Gastroesophageal sphincter (tissue), 4 donors: ENCODE measurements around the gene AREL1. TPM values are rescaled to one million over a fixed set of nuclear protein-coding genes. Genes with fewer than 3 reads are reported as not detected.

Source experiments
- ATAC-seq: fragments of 150-250 bp; one replicate; pipeline ENCODE4 v1.9.1; 2016; ENCODE audit warnings: mild to moderate bottlenecking, moderate library complexity
- H3K27ac ChIP-seq, 4 donors: fragments of 200-600 bp; sonication (generic) in 3 of 4; 1 replicate in 3 of 4; 2 replicates in 1 of 4; pipeline ENCODE4 v1.5.1; 2016 to 2019
- H3K27me3 ChIP-seq: fragments of 200-600 bp; sonication (generic); one replicate; pipeline ENCODE4 v1.5.1; 2019
- H3K36me3 ChIP-seq, 2 donors: fragments of 200-600 bp; sonication (generic); one replicate each; pipeline ENCODE4 v1.5.1; 2019; ENCODE audit warnings: control low read depth in 1 of 2
- H3K4me1 ChIP-seq, 3 donors: fragments of 200-600 bp; sonication (generic); 1 replicate in 2 of 3; 2 replicates in 1 of 3; pipeline ENCODE4 v1.5.1; 2016 to 2019; ENCODE audit warnings: control low read depth in 2 of 3
- H3K4me3 ChIP-seq, 2 donors: fragments of 200-600 bp; sonication (generic); one replicate each; pipeline ENCODE4 v1.5.1; 2019; ENCODE audit warnings: mild to moderate bottlenecking in 1 of 2, moderate library complexity in 1 of 2
- H3K9me3 ChIP-seq, 3 donors: fragments of 200-600 bp; sonication (generic); one replicate each; pipeline ENCODE4 v1.5.1; 2017 to 2019; ENCODE audit warnings: control low read depth in 2 of 3
- EP300 ChIP-seq: sonication (generic); formaldehyde crosslinking; IDR thresholded peaks from one replicate; pipeline ENCODE4 v1.6.1; 2017; ENCODE audit warnings: antibody characterized with exemption, mild to moderate bottlenecking
- POLR2A ChIP-seq, 2 donors: fragments of 450-650 bp; IDR thresholded peaks; one replicate each; pipeline ENCODE4 v1.6.1; 2017; ENCODE audit warnings: antibody characterized with exemption in 2 of 2, mild to moderate bottlenecking in 2 of 2, moderate library complexity in 1 of 2
- POLR2AphosphoS5 ChIP-seq: sonication (generic); formaldehyde crosslinking; IDR thresholded peaks from one replicate; pipeline ENCODE4 v1.6.1; 2017; ENCODE audit warnings: antibody characterized with exemption
- WGBS, 2 donors: methylation state at CpG; one replicate each; pipeline ENCODE4 v1.1.5; 2018; ENCODE audit warnings: low coverage in 1 of 2; 5-methylcytosine and 5-hydroxymethylcytosine counted together
- total RNA-seq, 4 donors: library from RNA; depleted of rRNA; stranded (reverse); fragments of >200 nt; gene quantifications; one replicate each; pipeline ENCODE4 v1.1.0, GENCODE V29; 2016
- TF ChIP-seq, protein P1 (sequence below), 4 experiments: fragments of 200-600 bp in 2 of 4; fragments of 450-650 bp in 2 of 4; sonication (generic) in 1 of 4; IDR thresholded peaks; one replicate each; pipeline ENCODE4 v1.5.1; 2017 to 2019; ENCODE audit warnings: antibody characterized with exemption in 4 of 4, mild to moderate bottlenecking in 2 of 4, moderate library complexity in 2 of 4

AREL1 gene
- total RNA-seq, 4 donors from 2014 or later: 14.3 to 39.9 (median 19.9) TPM

GRCh38 chr14:74630881-74631690 is 81.8 kb downstream of the AREL1 start:
- no peaks in the 10 kb centered on the region for H3K36me3 ChIP-seq
- H3K27ac ChIP-seq: no peak overlapping the region
- WGBS, 2 donors: 66 to 75% methylated on average over 6 to 11 of the region's 15 CpGs
- peak; percentile 51 for ATAC-seq
- H3K4me3 ChIP-seq: no peak overlapping the region
- H3K9me3 ChIP-seq: no peaks in the 10 kb centered on the region
- no peaks in the 10 kb centered on the region for H3K27me3 ChIP-seq
- H3K4me1 ChIP-seq: no peaks in the 10 kb centered on the region
- no peak for TF ChIP-seq EP300

DNA sequence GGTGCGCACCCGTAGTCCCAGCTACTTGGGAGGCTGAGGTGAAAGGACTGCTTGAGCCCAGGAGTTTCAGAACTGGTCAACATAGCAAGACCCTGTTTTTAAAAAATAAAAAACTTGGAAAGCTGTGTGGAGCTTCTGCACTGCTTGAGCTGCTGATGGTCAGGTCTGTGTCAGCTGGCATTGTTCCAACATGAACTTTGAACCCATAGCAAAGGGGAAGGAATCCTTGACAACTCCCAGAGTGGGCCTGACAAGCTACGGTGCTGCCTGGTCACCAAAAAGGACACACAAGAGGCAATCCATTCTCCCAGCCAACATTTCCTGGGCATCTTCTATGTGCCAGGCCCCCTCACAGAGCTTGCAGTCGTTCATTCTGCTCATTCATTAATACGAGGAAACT is 84.5 kb downstream of the AREL1 start:
- TF ChIP-seq EP300 (no peak), POLR2A (IDR thresholded peaks at IDR 0.05) (no peak), POLR2AphosphoS5 (no peak)
- TF ChIP-seq, protein P1, sequence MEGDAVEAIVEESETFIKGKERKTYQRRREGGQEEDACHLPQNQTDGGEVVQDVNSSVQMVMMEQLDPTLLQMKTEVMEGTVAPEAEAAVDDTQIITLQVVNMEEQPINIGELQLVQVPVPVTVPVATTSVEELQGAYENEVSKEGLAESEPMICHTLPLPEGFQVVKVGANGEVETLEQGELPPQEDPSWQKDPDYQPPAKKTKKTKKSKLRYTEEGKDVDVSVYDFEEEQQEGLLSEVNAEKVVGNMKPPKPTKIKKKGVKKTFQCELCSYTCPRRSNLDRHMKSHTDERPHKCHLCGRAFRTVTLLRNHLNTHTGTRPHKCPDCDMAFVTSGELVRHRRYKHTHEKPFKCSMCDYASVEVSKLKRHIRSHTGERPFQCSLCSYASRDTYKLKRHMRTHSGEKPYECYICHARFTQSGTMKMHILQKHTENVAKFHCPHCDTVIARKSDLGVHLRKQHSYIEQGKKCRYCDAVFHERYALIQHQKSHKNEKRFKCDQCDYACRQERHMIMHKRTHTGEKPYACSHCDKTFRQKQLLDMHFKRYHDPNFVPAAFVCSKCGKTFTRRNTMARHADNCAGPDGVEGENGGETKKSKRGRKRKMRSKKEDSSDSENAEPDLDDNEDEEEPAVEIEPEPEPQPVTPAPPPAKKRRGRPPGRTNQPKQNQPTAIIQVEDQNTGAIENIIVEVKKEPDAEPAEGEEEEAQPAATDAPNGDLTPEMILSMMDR (IDR thresholded peaks at IDR 0.05): no peak
- WGBS, 2 donors: 70 to 83% methylated on average over 2 to 5 of the region's 5 CpGs
- ATAC-seq: no peak
- H3K36me3 ChIP-seq: no peaks in the 10 kb centered on the region
- H3K27me3 ChIP-seq: no peaks in the 10 kb centered on the region
- H3K9me3 ChIP-seq: no peaks in the 10 kb centered on the region
- H3K27ac ChIP-seq: no peak overlapping the region
- H3K4me3 ChIP-seq: no peak overlapping the region
- H3K4me1 ChIP-seq: no peaks in the 10 kb centered on the region

DNA sequence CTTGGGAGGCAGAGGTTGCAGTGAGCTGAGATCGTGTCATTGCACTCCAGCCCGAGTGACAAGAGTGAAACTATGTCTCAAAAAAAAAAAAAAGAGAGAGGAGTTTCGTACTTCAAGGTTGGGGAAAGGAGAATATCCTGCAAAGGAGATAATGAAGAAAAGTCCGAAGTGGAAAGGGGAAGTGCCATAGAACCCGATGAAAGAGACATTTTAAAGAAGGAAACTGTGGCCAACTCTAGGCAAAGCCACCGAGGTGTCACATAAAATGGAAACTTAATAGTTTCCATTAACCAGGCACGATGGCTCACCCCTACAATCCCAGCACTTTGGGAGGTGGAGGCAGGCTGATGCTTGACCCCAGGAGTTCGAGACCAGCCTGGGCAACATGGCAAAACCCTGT is 85.8 kb downstream of the AREL1 start:
- H3K27ac ChIP-seq: no peak overlapping the region
- H3K27me3 ChIP-seq: no peaks in the 10 kb centered on the region
- H3K36me3 ChIP-seq: no peaks in the 10 kb centered on the region
- no peak for TF ChIP-seq POLR2A (IDR thresholded peaks at IDR 0.05)
- TF ChIP-seq POLR2AphosphoS5: no peak
- TF ChIP-seq EP300: no peak
- TF ChIP-seq, protein P1 (IDR thresholded peaks at IDR 0.05): no peak
- H3K4me3 ChIP-seq: no peak overlapping the region
- no peak for ATAC-seq
- no peaks in the 10 kb centered on the region for H3K4me1 ChIP-seq
- WGBS, 2 donors: 71 to 75% methylated on average over 5 to 8 of the region's 8 CpGs
- no peaks in the 10 kb centered on the region for H3K9me3 ChIP-seq

GRCh38 chr14:74622257-74622656 is 90.6 kb downstream of the AREL1 start:
- Histone ChIP-seq H3K27me3 (peaks cover 10% of the 10 kb centered on the region), H3K4me1 (peaks cover 0 to 38% (median 15%) of the 10 kb centered on the region in 3 donors), H3K4me3 (no peak overlapping the region), H3K27ac (no peak overlapping the region), H3K9me3 (no peaks in the 10 kb centered on the region), H3K36me3 (no peaks in the 10 kb centered on the region)
- 67 to 80% methylated on average over 2 to 4 of the region's 5 CpGs for WGBS, 2 donors
- no peak for TF ChIP-seq POLR2A (IDR thresholded peaks at IDR 0.05)
- TF ChIP-seq POLR2AphosphoS5: no peak
- TF ChIP-seq, protein P1 (IDR thresholded peaks at IDR 0.05): no peak
- no peak for TF ChIP-seq EP300
- no peak for ATAC-seq

DNA sequence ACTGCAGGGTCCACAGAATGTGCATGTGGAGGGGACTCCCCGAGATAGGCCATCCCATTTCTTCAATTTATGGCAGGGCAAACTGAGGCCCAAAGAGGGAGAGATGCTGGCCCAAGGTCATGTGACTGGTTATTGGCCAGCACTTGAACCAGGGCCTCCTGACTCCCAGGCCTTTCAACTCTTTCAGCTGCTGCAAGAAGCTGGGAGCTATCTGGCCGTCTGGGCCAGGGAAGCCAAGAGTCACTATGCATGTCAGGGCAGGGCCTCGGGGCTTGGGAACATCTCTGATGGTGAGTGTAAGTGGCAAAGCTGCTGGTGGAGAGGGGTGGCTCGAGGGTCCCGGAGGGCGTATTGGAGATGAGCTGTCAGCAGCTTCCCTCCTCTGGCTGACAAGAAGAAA is 91.3 kb downstream of the AREL1 start:
- Histone ChIP-seq H3K4me3 (no peak overlapping the region), H3K4me1 (peaks cover 0 to 45% (median 15%) of the 10 kb centered on the region in 3 donors), H3K27me3 (peaks cover 10% of the 10 kb centered on the region), H3K36me3 (no peaks in the 10 kb centered on the region), H3K27ac (peak overlapping the region in 1 of 4 donors; percentile 71), H3K9me3 (no peaks in the 10 kb centered on the region)
- no peak for ATAC-seq
- TF ChIP-seq, protein P1 (IDR thresholded peaks at IDR 0.05): no peak
- TF ChIP-seq EP300: no peak
- no peak for TF ChIP-seq POLR2AphosphoS5
- no peak for TF ChIP-seq POLR2A (IDR thresholded peaks at IDR 0.05)
- 76% methylated on average over 4 of the region's 6 CpGs; no CpG with 5 or more reads in 1 of the 2 donors for WGBS, 2 donors
